ENCODE data around the gene KRTAP5-11. TPM values are rescaled to one million over a fixed set of nuclear protein-coding genes. Genes with fewer than 3 reads are reported as not detected.

The KRTAP5-11 gene
- total RNA-seq, 1 experiment from 2014 or later, result not detected

DNA sequence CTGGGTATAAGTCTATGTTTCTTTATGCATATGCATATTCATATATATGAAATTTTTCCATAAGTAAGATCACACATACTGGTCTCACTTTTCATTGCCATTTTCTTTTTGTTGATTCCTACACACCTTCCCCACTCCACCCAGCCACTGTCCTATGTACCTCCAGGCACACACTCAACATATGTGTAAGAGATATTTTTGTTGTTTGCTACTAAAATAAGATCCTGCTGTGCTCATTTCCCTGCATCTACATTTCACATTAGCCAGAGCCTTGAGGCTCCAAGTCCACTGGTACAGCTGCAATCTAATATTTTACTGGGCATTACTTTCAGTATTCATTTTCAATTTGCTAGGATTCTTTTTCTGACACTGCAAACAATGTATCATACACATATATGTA, 25.4 kb downstream of the KRTAP5-11 start:
- ChIA-PET CTCF (interaction anchor here (0.6 kb wide), 1 partner anchor 50 kb away, joined by 3 read pairs; no protein-coding TSS in a partner anchor), POLR2A (ENCODE audit: low non-redundant PET) (no interaction called here)
- H3K27me3 ChIP-seq (replicated peaks; ENCODE audit: insufficient read depth, low read depth, low read length, poor library complexity), result no peaks in the 10 kb centered on the region
- no peaks in the 10 kb centered on the region for H3K36me3 ChIP-seq (ENCODE audit: insufficient read depth, low read length, poor library complexity, severe bottlenecking)
- TF ChIP-seq, protein P1, sequence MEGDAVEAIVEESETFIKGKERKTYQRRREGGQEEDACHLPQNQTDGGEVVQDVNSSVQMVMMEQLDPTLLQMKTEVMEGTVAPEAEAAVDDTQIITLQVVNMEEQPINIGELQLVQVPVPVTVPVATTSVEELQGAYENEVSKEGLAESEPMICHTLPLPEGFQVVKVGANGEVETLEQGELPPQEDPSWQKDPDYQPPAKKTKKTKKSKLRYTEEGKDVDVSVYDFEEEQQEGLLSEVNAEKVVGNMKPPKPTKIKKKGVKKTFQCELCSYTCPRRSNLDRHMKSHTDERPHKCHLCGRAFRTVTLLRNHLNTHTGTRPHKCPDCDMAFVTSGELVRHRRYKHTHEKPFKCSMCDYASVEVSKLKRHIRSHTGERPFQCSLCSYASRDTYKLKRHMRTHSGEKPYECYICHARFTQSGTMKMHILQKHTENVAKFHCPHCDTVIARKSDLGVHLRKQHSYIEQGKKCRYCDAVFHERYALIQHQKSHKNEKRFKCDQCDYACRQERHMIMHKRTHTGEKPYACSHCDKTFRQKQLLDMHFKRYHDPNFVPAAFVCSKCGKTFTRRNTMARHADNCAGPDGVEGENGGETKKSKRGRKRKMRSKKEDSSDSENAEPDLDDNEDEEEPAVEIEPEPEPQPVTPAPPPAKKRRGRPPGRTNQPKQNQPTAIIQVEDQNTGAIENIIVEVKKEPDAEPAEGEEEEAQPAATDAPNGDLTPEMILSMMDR (conservative IDR thresholded peaks at IDR 0.05; ENCODE audit: low read depth, low read length), result no peak
- no peak for TF ChIP-seq EZH2 (IDR thresholded peaks at IDR 0.05; ENCODE audit: borderline replicate concordance, low read depth, low read length, poor library complexity, severe bottlenecking)
- no peak for DNase-seq (ENCODE audit: low spot score)
- H3K4me3 ChIP-seq (ENCODE audit: low read depth, low read length, poor library complexity, severe bottlenecking), result no peak overlapping the region
- BruUV-seq (replicated peaks), result no TSS peak
- no peaks in the 10 kb centered on the region for H3K9me3 ChIP-seq (ENCODE audit: low read depth, low read length, poor library complexity, severe bottlenecking)
- no peak overlapping the region for H3K27ac ChIP-seq (ENCODE audit: low read depth, low read length, poor library complexity, severe bottlenecking)
- no peaks in the 10 kb centered on the region for H3K4me1 ChIP-seq (ENCODE audit: insufficient read depth, low read length, poor library complexity, severe bottlenecking)
- intact Hi-C loops (cut with micrococcal nuclease; ENCODE audit: unreplicated experiment), result no loop called here

DNA sequence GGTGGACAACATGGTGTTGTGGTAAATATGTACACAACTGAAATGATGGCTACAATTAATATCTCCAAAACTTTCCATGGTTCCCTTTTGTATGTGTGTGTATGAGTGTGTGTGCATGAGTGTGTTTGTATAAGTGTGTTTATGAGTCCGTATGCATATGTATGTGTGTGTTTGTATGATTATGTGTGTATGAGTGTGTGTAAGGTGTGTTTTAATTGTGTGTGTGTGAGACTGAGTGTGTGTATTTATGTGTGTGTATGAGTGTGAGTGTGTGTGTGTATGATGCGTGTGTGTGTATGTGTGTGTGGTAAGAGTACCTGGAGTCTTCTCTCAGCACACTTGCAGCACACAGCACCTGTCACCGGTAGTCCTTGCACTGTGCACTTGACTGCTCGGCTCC, 26.7 kb downstream of the KRTAP5-11 start:
- Histone ChIP-seq H3K36me3 (ENCODE audit: insufficient read depth, low read length, poor library complexity, severe bottlenecking) (no peaks in the 10 kb centered on the region), H3K9me3 (ENCODE audit: low read depth, low read length, poor library complexity, severe bottlenecking) (no peaks in the 10 kb centered on the region), H3K4me1 (ENCODE audit: insufficient read depth, low read length, poor library complexity, severe bottlenecking) (no peaks in the 10 kb centered on the region), H3K27me3 (replicated peaks; ENCODE audit: insufficient read depth, low read depth, low read length, poor library complexity) (no peaks in the 10 kb centered on the region), H3K4me3 (ENCODE audit: low read depth, low read length, poor library complexity, severe bottlenecking) (no peak overlapping the region), H3K27ac (ENCODE audit: low read depth, low read length, poor library complexity, severe bottlenecking) (no peak overlapping the region)
- POLR2A ChIA-PET (ENCODE audit: low non-redundant PET), result no interaction called here
- no peak for DNase-seq (ENCODE audit: low spot score)
- CTCF ChIA-PET, result no interaction called here
- no TSS peak for BruUV-seq (replicated peaks)
- intact Hi-C loops (cut with micrococcal nuclease; ENCODE audit: unreplicated experiment), result no loop called here
- TF ChIP-seq, protein P1 (conservative IDR thresholded peaks at IDR 0.05; ENCODE audit: low read depth, low read length), result no peak
- TF ChIP-seq EZH2 (IDR thresholded peaks at IDR 0.05; ENCODE audit: borderline replicate concordance, low read depth, low read length, poor library complexity, severe bottlenecking), result no peak

DNA sequence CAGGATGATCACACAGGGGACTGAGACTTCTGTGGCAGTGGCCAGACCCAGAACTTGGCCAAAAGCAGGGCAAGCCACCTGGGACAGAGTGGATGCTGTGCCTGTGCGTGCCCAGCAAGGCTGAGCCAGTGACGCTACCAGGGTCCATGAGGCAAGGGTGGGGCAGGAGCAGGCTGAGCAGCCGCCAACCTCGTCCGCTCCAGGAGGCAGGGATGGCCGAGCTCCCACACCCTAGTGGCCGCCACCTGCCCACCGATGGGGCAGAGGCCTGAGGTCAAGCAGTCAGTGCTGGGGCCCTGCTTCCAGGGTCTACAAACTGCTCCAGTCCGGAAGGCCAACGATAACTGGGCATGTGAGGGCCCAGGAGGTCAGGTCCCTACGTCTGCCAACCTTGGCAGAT, 27.2 kb downstream of the KRTAP5-11 start:
- TF ChIP-seq, protein P1 (conservative IDR thresholded peaks at IDR 0.05; ENCODE audit: low read depth, low read length), result no peak
- no peak for TF ChIP-seq EZH2 (IDR thresholded peaks at IDR 0.05; ENCODE audit: borderline replicate concordance, low read depth, low read length, poor library complexity, severe bottlenecking)
- CTCF ChIA-PET, result no interaction called here
- POLR2A ChIA-PET (ENCODE audit: low non-redundant PET), result no interaction called here
- intact Hi-C loops (cut with micrococcal nuclease; ENCODE audit: unreplicated experiment), result no loop called here
- Histone ChIP-seq H3K9me3 (ENCODE audit: low read depth, low read length, poor library complexity, severe bottlenecking) (no peaks in the 10 kb centered on the region), H3K27me3 (replicated peaks; ENCODE audit: insufficient read depth, low read depth, low read length, poor library complexity) (no peaks in the 10 kb centered on the region), H3K4me3 (ENCODE audit: low read depth, low read length, poor library complexity, severe bottlenecking) (no peak overlapping the region), H3K4me1 (ENCODE audit: insufficient read depth, low read length, poor library complexity, severe bottlenecking) (no peaks in the 10 kb centered on the region), H3K27ac (ENCODE audit: low read depth, low read length, poor library complexity, severe bottlenecking) (no peak overlapping the region), H3K36me3 (ENCODE audit: insufficient read depth, low read length, poor library complexity, severe bottlenecking) (no peaks in the 10 kb centered on the region)
- no peak for DNase-seq (ENCODE audit: low spot score)
- BruUV-seq (replicated peaks), result no TSS peak
